RWPE1 (cell line): Measurements from ENCODE around the gene TRPV4.
A peak's percentile ranks its signal among the peaks of the same experiment; 100 is the strongest.

Source experiments
- CTCF ChIA-PET: fragments of 350-600 bp; sonication (Branson Sonifier 250); formaldehyde crosslinking; extraction: SDS; loops from one replicate; lab custom pipeline; 2021; lab: Yijun Ruan, JAX
- POLR2A ChIA-PET: fragments of 400-600 bp; formaldehyde crosslinking; extraction: SDS; loops from one replicate; lab custom pipeline; 2020; ENCODE audit warnings: antibody characterized with exemption; ENCODE audit not compliant: low non-redundant PET; lab: Yijun Ruan, JAX
- DNase-seq: peaks from one replicate; pipeline ENCODE4 v3.0.0; 2012; ENCODE audit warnings: low spot score
- H3K27ac ChIP-seq: fragments of 450-650 bp; 2 replicates; pipeline ENCODE4 v1.5.1; 2017
- TF ChIP-seq, protein P1 (sequence below): fragments of 450-650 bp; conservative IDR thresholded peaks from 2 replicates; pipeline ENCODE4 v1.5.1; 2017; ENCODE audit warnings: low read depth, mild to moderate bottlenecking

TRPV4 gene

DNA sequence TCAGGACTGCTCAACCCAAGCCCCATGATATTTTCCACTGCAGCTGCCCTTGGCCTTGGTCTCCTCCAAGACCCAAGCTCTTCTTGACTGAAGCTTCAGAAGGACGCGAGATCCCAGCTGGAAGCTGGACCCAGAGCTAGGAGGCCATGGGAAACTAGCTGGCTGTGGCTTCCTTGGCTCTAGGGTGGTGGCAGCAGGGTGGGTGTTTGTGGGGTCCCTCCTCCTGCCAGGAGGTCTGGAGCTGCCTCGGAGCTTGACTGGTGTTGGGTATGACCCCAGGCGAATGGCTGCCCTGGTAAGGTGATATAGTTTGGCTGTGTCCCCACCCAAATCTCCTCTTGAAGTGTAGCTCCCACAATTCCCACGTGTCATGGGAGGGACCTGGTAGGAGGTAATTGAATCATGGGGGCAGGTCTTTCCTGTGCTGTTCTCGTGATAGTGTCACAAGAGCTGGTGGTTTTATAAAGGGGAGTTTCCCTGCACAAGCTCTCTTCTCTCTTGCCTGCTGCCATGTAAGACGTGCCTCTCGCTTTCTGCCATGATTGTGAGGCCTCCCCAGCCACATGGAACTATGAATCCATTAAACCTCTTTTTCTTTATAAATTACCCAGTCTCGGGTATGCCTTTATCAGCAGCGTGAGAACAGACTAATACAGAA, 51.4 kb downstream of the TRPV4 start:
- DNase-seq = no peak
- POLR2A ChIA-PET = no interaction called here
- CTCF ChIA-PET = interaction anchor here (0.6 kb wide), 1 partner anchor 315 kb away, joined by 3 read pairs; no protein-coding TSS in a partner anchor

DNA sequence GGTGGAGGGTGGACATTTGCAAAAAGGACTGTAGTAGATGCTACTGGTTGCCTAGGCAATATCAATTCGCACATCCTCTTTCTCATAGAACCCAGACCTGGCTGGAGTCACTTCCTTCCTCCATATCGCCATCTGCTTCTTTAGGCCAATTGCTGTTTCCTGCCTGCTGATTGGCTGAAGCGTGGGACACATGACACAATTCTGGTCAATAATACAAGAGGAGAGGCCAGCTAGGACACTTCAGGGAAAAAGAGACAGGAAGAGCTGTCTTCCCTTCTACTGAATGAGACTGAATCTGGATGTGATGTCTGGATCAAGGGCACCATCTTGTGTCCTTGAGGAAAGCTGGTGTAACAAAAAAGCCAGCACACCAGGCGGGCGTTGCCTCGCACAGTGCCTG, 53.8 kb downstream of the TRPV4 start:
- TF ChIP-seq, protein P1, sequence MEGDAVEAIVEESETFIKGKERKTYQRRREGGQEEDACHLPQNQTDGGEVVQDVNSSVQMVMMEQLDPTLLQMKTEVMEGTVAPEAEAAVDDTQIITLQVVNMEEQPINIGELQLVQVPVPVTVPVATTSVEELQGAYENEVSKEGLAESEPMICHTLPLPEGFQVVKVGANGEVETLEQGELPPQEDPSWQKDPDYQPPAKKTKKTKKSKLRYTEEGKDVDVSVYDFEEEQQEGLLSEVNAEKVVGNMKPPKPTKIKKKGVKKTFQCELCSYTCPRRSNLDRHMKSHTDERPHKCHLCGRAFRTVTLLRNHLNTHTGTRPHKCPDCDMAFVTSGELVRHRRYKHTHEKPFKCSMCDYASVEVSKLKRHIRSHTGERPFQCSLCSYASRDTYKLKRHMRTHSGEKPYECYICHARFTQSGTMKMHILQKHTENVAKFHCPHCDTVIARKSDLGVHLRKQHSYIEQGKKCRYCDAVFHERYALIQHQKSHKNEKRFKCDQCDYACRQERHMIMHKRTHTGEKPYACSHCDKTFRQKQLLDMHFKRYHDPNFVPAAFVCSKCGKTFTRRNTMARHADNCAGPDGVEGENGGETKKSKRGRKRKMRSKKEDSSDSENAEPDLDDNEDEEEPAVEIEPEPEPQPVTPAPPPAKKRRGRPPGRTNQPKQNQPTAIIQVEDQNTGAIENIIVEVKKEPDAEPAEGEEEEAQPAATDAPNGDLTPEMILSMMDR = no peak
- CTCF ChIA-PET = interaction anchor here (0.5 to 1.3 kb wide), 3 partner anchors 66 to 185 kb away, joined by 3 to 4 read pairs (median 3); no protein-coding TSS in a partner anchor
- no peak overlapping the region for H3K27ac ChIP-seq
- POLR2A ChIA-PET = no interaction called here
- DNase-seq = no peak

More for the DNA sequence above, 51.4 kb downstream of the TRPV4 start:
- TF ChIP-seq, protein P1 = no peak
- no peak overlapping the region for H3K27ac ChIP-seq

DNA sequence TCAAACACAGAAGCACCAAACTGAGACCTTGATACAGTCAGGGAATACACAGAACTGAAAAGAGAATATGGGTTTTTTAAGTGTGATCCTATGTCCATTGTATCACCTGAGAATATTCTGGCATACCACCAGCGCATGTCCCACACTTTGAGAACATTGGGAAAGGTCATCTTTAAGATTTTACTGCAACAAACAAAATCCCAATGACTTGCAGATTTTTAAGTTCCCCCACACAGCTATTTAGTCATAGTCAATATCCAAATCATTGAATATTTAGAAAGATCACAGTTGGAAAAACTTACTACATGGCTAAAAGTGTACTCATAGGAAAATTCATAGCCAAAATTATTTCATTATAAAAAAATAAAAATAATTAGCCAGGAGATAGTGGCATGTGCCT, 54.5 kb downstream of the TRPV4 start:
- ChIA-PET POLR2A (no interaction called here), CTCF (interaction anchor here (0.6 kb wide), 1 partner anchor 146 kb away, joined by 3 read pairs; no protein-coding TSS in a partner anchor)
- no peak for DNase-seq
- TF ChIP-seq, protein P1 = no peak
- no peak overlapping the region for H3K27ac ChIP-seq

DNA sequence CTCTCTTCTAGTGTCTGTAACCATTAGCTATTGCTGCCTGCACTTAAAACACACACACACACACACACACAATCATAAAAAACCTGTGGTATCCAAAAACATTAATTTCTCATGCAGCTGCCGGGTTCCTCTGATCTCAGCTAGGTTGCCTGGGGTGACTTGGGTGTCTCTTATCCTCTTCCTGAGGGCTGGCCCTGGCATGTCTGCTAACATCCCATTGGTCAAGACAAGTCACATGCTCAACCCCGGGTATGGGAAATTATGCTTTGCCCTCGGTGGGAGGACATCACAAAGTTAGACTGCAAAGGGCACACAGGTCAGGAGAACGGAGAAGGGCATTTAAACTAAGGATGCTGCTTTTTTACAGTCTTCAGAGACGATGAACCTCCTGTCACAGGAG, 55.7 kb downstream of the TRPV4 start:
- ChIA-PET CTCF (interaction anchor here (0.6 to 1.2 kb wide), 2 partner anchors 34 to 180 kb away, joined by 3 to 4 read pairs; no protein-coding TSS in a partner anchor), POLR2A (no interaction called here)
- TF ChIP-seq, protein P1 = no peak
- peak; percentile 92 for DNase-seq
- no peak overlapping the region for H3K27ac ChIP-seq

DNA sequence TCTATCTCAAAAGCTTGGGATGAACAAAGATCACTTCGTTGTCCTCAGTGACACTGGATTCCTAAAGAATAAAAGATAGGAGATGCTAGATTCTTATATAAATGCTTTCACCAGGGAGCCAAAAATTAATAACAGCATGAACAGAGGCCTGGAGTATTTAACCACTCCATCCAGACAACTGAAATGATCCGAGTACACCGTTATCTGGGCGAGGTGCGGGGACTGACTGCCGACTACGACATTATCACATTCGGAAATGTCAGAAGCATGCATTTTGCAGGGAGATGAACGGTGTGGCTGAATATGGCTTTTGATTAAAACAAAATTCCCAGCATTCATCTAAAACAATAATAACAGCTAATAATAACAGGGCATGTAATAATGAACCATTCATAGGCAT, 56.6 kb downstream of the TRPV4 start:
- ChIA-PET CTCF (interaction anchor here (1.0 to 2.6 kb wide), 3 partner anchors 11 to 180 kb away, joined by 3 to 22 read pairs (median 7); no protein-coding TSS in a partner anchor), POLR2A (no interaction called here)

DNA sequence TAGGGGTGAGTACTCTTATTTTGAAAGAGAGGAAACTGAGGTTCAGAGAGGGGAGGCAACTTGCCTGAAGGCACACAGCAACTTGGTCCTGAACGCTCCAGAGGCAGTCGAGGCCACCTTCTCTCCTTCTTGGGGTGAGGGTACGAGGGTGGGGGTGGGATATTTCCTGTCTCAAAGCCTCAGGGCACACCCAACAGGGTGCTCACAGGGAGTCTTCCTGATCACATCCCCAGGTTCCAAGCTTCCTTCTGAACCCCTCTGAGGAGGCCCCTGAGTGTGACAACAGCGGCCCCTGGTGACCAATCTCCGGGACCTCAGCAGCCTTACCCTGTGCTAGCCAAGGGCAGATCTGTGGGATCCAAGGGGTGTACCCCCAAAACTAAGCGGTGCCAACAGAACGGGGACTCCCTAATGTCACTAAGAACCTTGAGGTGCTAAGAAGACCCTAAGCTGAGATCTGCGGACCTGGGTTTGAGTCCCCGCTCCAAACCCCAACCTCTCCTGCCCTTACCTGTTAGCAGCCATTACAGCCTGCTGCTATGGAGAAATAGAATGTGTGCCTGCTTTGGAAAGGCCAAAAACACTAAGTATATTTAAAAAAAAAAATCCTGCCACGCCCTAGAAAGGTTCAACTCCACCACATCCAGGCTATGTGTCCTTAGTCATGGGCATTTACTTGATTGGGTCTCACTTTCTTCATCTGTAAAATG, 57.9 kb downstream of the TRPV4 start:
- CTCF ChIA-PET = interaction anchor here (0.5 to 2.6 kb wide), 16 partner anchors 9 to 530 kb away, joined by 3 to 22 read pairs (median 5); no protein-coding TSS in a partner anchor
- TF ChIP-seq, protein P1 = peak; percentile 81
- DNase-seq = peak; percentile 78
- H3K27ac ChIP-seq = no peak overlapping the region
- POLR2A ChIA-PET = no interaction called here

More for the DNA sequence above, 56.6 kb downstream of the TRPV4 start:
- no peak overlapping the region for H3K27ac ChIP-seq
- TF ChIP-seq, protein P1 = no peak
- DNase-seq = no peak
